GM12878 (cell line): ENCODE data around the gene AP5Z1. TPM values are rescaled to one million over a fixed set of nuclear protein-coding genes. Genes with fewer than 3 reads are reported as not detected.

Experiments
- ATAC-seq: fragments of 200-7000 bp; cut with Tn5 transposase; 3 replicates; pipeline ENCODE4 v1.9.1; 2020; ENCODE audit warnings: mild to moderate bottlenecking, moderate library complexity
- BruUV-seq: library from RNA; stranded (reverse); fragments of 400-500 nt; replicated peaks from 2 replicates; lab custom pipeline; 2021; lab: Mats Ljungman, UMichigan
- CTCF ChIA-PET: fragments of 300-600 bp; sonication (Branson Sonifier 250); formaldehyde crosslinking; extraction: SDS; loops from one replicate; lab custom pipeline; 2021; ENCODE audit warnings: inconsistent platforms; lab: Yijun Ruan, JAX
- POLR2A ChIA-PET: fragments of 350-600 bp; formaldehyde crosslinking; extraction: SDS; loops from one replicate; lab custom pipeline; 2021; ENCODE audit warnings: inconsistent platforms; lab: Charles Lee
- RAD21 ChIA-PET: fragments of 300-600 bp; sonication (Branson Sonifier 250); formaldehyde crosslinking; loops from one replicate; lab custom pipeline; 2023; ENCODE audit warnings: antibody characterized with exemption; ENCODE audit not compliant: unreplicated experiment; lab: Charles Lee
- SMC1A ChIA-PET: fragments of 300-600 bp; sonication (Branson Sonifier 250); formaldehyde crosslinking; loops from one replicate; lab custom pipeline; 2023; ENCODE audit not compliant: unreplicated experiment, uncharacterized antibody; lab: Charles Lee
- DNase-seq: peaks from one replicate; pipeline ENCODE4 v3.0.0-alpha.2; 2011; ENCODE audit warnings: low read depth, low spot score
- FAIRE-seq: peaks from 3 replicates; lab custom pipeline; 2011; peaks lifted over from hg19 to GRCh38; lab: Jason Lieb, UNC
- H2AFZ ChIP-seq: 2 replicates; pipeline ENCODE4 v1.6.0; 2011; ENCODE audit warnings: low read depth, low read length, control low read depth; ENCODE audit not compliant: control insufficient read depth
- H3K27ac ChIP-seq: 2 replicates; pipeline ENCODE4 v1.5.1; 2011; ENCODE audit warnings: control low read depth; ENCODE audit not compliant: control insufficient read depth, insufficient read depth
- H3K27me3 ChIP-seq, 2 experiments: replicated peaks in 1 of 2; 2 replicates each; pipeline versions ENCODE4 v1.6.0 to v1.6.1; 2011; ENCODE audit warnings: low read length in 1 of 2; ENCODE audit not compliant: control insufficient read depth in 2 of 2, insufficient read depth in 2 of 2
- H3K36me3 ChIP-seq, 2 experiments: 2 replicates each; pipeline ENCODE4 v1.5.1; 2011; ENCODE audit warnings: low read length in 1 of 2; ENCODE audit not compliant: control insufficient read depth in 2 of 2, insufficient read depth in 2 of 2
- H3K4me1 ChIP-seq: 2 replicates; pipeline ENCODE4 v1.6.1; 2011; ENCODE audit warnings: mild to moderate bottlenecking, low read length, moderate library complexity, mixed read lengths; ENCODE audit not compliant: control insufficient read depth, insufficient read depth
- H3K4me2 ChIP-seq: 2 replicates; pipeline ENCODE4 v1.6.0; 2011; ENCODE audit warnings: control low read depth; ENCODE audit not compliant: control insufficient read depth, insufficient read depth
- H3K4me3 ChIP-seq: fragments of 200-600 bp; sonication (generic); 2 replicates; pipeline ENCODE4 v1.5.1; 2016
- H3K79me2 ChIP-seq: 2 replicates; pipeline ENCODE4 v1.6.0; 2011; ENCODE audit warnings: low read length; ENCODE audit not compliant: control insufficient read depth, insufficient read depth
- H3K9ac ChIP-seq: 2 replicates; pipeline ENCODE4 v1.8.0; 2011; ENCODE audit warnings: low read length, control low read depth, mixed read lengths; ENCODE audit not compliant: control insufficient read depth, insufficient read depth
- H3K9me3 ChIP-seq: replicated peaks from 3 replicates; pipeline ENCODE4 v1.5.1; 2011; ENCODE audit warnings: mild to moderate bottlenecking, low read length; ENCODE audit not compliant: control insufficient read depth, insufficient read depth
- H4K20me1 ChIP-seq: 2 replicates; pipeline ENCODE4 v1.6.0; 2011; ENCODE audit not compliant: control insufficient read depth, insufficient read depth
- BHLHE40 ChIP-seq, 2 experiments: fragments of 450-650 bp in 1 of 2; IDR thresholded peaks; 2 replicates each; pipeline ENCODE4 v1.6.1; 2011 to 2017; ENCODE audit warnings: low read depth in 2 of 2, borderline replicate concordance in 1 of 2, improper control_type of control experiment in 1 of 2, low read length in 1 of 2, mild to moderate bottlenecking in 1 of 2
- CTCF ChIP-seq, 3 experiments: IDR thresholded peaks in 2 of 3; conservative IDR thresholded peaks in 1 of 3; 2 replicates each; pipeline ENCODE4 v1.5.1; 2011; ENCODE audit warnings: low read depth in 3 of 3, low read length in 3 of 3, mild to moderate bottlenecking in 3 of 3, control low read depth in 2 of 3, moderate library complexity in 2 of 3, inconsistent platforms in 1 of 3, mixed read lengths in 1 of 3; ENCODE audit not compliant: control insufficient read depth in 2 of 3, insufficient read depth in 1 of 3; ENCODE audit errors: extremely low read depth in 1 of 3
- PAX8 ChIP-seq: fragments of 450-650 bp; IDR thresholded peaks from 2 replicates; pipeline ENCODE4 v1.6.1; 2017; ENCODE audit warnings: mild to moderate bottlenecking, moderate library complexity
- SMC3 ChIP-seq: IDR thresholded peaks from 2 replicates; pipeline ENCODE4 v1.6.1; 2011; ENCODE audit warnings: low read length, improper control_type of control experiment, borderline replicate concordance
- WGBS: methylation state at CpG from one replicate; pipeline ENCODE4 v1.1.6; 2016; ENCODE audit warnings: low lambda C conversion rate; ENCODE audit not compliant: insufficient replicate concordance, insufficient coverage; ENCODE audit errors: missing lambda C conversion rate; 5-methylcytosine and 5-hydroxymethylcytosine counted together
- in situ Hi-C: fragments of 300-500 bp; cut with MboI; formaldehyde crosslinking; loops from 9 replicates; pipeline ENCODE4 v1.14.3; 2018; ENCODE audit warnings: mixed read lengths
- intact Hi-C: fragments of 100-400 bp; cut with micrococcal nuclease; formaldehyde crosslinking; loops from one replicate; pipeline ENCODE4 v1.14.2; 2022; ENCODE audit not compliant: unreplicated experiment
- polyA plus RNA-seq, 11 experiments: library from polyadenylated mRNA; depleted of rRNA in 4 of 11; unstranded in 6 of 11; stranded (reverse) in 5 of 11; fragments of >200 nt; fragmentation: Nextera tagmentation in 4 of 11; fragmentation: Illumina TruSeq in 1 of 11; extraction: Ambion mirVana in 4 of 11; extraction: Trizol in 1 of 11; gene quantifications; 1 replicate in 1 of 11; 2 replicates in 10 of 11; pipeline versions ENCODE4 v1.2.1 to v1.2.3, GENCODE V29; 2011 to 2016; ENCODE audit warnings: inconsistent platforms in 2 of 11, missing spikeins in 2 of 11, low read depth in 1 of 11
- total RNA-seq, 4 experiments: library from RNA; depleted of rRNA in 3 of 4; stranded (reverse); fragments of >200 nt in 3 of 4; fragmentation: Illumina TruSeq in 1 of 4; extraction: Trizol in 1 of 4; gene quantifications; 2 replicates each; pipeline versions ENCODE4 v1.2.1 to v1.2.3, GENCODE V29; 2013 to 2021

AP5Z1 gene
- total and polyA plus RNA-seq, 10 of the 15 experiments (the other 5 are each of a cell fraction or from before 2014, with no cell fraction given), result 0.37 to 43.4 (median 19.4) TPM

GRCh38 chr7:4791738-4792536, 16.5 kb downstream of the AP5Z1 start:
- H3K27ac ChIP-seq, result no peak overlapping the region
- no peak overlapping the region for H3K4me3 ChIP-seq
- no peaks in the 10 kb centered on the region for H3K27me3 ChIP-seq
- no peaks in the 10 kb centered on the region for H3K4me1 ChIP-seq
- H4K20me1 ChIP-seq, result no peaks in the 10 kb centered on the region
- intact Hi-C loops, result loop anchor here (10.0 kb wide), 1 partner anchor 183 kb away; no protein-coding TSS in a partner anchor
- RAD21 ChIA-PET, result interaction anchor here (0.6 kb wide), 2 partner anchors 297 to 1349 kb away, joined by 3 read pairs; no protein-coding TSS in a partner anchor
- no peak overlapping the region for H3K4me2 ChIP-seq
- DNase-seq (no peak), ATAC-seq (peak; percentile 82), FAIRE-seq (no peak)
- no peaks in the 10 kb centered on the region for H3K79me2 ChIP-seq
- no TSS peak for BruUV-seq
- H3K36me3 ChIP-seq, result peaks cover 0 to 19% of the 10 kb centered on the region in 2 experiments; a peak in 3 of 4 replicates
- H3K9me3 ChIP-seq, result no peaks in the 10 kb centered on the region; the same call in 2 of the 3 replicates
- SMC1A ChIA-PET, result no interaction called here
- CTCF ChIA-PET, result interaction anchor here (0.6 to 2.8 kb wide), 4 partner anchors 15 to 300 kb away, joined by 3 to 12 read pairs (median 4); partner anchors contain the start of gene AP5Z1
- in situ Hi-C loops, result no loop called here
- peak; percentile 21 to 69 (median 49) for TF ChIP-seq CTCF (IDR thresholded peaks at IDR 0.05 in 2 of 3, conservative IDR thresholded peaks at IDR 0.05 in 1 of 3; ENCODE audit: control insufficient read depth in 2 of 3, extremely low read depth in 1 of 3, insufficient read depth in 1 of 3, low read depth in 3 of 3, low read length in 3 of 3)
- TF ChIP-seq BHLHE40 (IDR thresholded peaks at IDR 0.05; ENCODE audit: borderline replicate concordance in 1 of 2, low read depth in 2 of 2, low read length in 1 of 2), result peak; percentile 7 to 47; a peak in 1 of 4 replicates
- TF ChIP-seq PAX8, result no peak
- TF ChIP-seq SMC3, result 0 out of 2 replicates have a peak, but pooled peaks have one; percentile 4
- no peak overlapping the region for H3K9ac ChIP-seq
- POLR2A ChIA-PET, result interaction anchor here (0.7 kb wide), 1 partner anchor 143 kb away, joined by 3 read pairs; no protein-coding TSS in a partner anchor
- whole genome bisulfite sequencing, result over 99% methylated on average over 25 of the region's 50 CpGs
- H2AFZ ChIP-seq, result no peak overlapping the region
